Hematopoietic multipotent progenitor cell treated with erythropoietin and hydrocortisone succinate and interleukin-3 and kit ligand, for 17 days (in vitro differentiated cells): Measurements from ENCODE around the gene PDE7B.

ENCODE experiments used
- DNase-seq: peaks from one replicate; pipeline ENCODE4 v3.0.0-alpha.2; 2015; ENCODE audit warnings: low spot score

The PDE7B gene

DNA sequence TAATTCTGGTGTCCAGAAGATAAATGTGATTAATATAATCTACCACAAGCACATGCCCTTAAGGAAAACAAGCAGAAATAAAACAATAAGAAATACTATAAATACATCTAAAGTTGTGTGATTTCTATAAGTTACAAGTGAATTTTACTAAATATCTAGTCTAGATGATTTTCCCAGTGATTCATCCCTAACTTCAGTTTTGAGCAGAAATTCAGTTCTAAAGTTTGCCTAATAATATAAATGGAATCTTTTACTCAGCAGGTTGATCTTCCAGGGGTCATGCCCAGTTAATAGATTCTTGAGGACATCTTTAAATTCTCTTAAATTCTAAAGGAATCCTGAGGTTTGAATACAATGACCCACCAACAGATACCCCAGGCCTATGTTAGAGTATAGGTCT lies 37.3 kb downstream of the PDE7B start:
- no peak for DNase-seq

DNA sequence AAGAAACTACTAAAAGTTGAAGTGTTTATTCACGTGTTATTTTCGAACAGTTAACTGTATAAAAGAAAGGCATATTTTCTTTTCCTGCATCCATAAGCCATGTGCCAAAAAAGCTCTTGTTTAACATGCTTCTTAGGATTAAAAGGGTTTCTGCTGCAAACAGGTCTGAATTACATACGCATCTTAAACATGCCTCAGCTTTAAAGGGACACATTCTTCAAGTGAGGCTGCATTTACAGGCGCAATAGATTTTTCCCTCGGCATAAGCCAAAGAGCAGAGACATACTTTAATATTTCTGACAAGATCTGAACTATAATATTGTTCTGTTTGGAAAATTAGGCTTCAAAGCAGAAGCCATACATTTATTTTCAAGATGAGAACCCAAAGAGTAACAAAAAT lies 39.4 kb downstream of the PDE7B start:
- no peak for DNase-seq

DNA sequence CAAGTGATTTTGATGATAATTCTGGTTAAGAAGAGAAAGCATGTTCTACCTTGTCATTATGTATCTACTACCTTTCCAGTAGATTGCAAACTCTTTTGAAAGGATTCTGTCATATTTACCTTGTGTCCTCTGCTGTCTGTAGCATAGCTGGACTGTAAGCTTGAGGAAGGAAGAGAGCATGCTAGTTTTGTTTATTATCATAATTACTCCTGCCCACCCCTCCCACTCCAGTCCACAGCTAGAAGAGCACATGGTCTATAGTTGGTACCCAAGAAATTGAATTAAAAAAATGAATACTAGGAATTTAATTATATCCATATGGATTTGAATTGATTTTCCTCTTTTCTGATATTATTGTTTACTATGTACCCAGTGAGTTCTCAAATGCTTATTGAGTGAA lies 40.2 kb downstream of the PDE7B start:
- no peak for DNase-seq

DNA sequence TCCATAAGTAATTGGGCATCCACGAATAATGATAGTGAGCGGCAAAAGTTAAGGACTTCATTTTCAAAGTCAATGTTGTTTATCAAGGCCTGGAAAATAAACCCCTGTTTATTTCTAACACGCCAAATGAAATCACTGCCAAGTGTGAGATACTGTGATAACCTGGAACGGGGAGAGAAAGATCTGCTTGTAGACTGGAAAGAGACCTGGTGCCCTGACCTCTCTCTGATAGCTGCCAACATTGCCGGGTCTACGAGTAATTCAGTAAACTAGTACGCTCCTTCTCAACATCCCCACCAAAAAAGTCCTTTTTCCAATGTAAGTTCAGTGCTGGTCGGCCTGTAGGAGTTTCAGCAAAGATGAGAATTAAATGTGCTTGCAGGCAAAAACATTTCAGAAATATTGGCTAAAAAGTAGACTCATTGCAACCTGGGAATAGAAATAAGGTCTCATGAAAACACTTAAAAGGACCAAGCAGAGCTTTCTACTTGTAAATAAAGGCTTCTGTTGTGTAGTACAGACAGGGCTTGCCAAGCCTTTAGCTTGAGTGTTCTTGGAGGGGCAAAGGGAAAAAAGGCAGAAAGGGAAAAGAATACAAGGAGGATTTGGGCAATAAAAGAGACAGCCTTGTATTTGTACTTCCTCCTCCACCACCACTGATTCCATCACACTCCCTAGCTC lies 43.9 kb downstream of the PDE7B start:
- no peak for DNase-seq

DNA sequence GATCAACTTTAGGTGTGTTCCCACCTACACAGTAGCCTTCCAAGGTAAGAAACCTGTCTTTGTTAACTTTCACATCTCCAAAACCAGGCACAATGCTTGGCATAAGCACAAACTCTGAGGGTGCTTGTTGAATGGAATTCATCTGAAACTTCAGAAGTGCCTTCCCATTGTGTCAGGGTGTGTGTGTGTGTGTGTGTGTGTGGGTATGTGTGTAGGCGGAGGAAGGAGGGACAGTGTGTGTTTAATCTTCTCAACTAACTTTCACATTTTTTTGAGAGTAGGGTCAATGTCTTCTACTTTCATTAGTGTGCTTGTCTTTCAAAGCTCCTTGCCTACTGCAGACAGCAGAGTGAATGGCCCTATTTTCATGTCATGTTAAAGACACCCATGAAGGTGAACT lies 45.6 kb downstream of the PDE7B start:
- DNase-seq, result no peak

DNA sequence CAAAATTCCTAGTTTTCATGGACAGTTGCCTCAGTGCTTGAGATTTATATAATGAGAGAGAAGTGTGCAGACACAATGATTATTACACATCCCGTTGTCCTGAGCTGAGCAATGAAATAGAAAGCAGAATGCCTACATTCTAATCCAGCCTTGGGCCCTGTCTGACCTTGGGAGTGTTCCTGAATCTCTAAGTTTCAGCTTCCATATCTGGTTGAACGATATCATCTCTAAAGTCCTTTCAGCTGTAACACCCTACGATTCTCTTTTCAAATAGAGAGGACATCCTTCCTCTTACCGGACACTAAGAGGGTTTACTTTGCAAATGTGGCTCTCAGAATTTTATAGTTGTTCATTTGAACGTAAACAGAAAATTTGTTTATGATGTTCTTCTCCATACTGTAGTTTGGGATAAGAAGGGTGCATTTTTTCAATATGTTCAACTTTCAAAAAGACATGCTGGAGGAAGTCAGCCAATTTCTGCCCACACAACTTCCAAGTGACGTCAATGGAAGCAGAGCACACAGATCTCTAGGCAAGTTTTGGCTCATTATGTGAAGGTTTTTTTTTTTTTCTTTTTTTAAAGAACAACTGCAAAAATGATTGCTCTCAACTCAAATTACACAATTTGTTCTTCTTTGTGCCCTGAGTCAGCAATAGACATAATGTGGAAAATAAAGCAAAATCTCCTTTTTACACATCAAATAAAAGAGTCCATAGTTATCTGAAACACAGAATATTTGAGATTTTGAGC lies 50.4 kb downstream of the PDE7B start:
- DNase-seq, result no peak

DNA sequence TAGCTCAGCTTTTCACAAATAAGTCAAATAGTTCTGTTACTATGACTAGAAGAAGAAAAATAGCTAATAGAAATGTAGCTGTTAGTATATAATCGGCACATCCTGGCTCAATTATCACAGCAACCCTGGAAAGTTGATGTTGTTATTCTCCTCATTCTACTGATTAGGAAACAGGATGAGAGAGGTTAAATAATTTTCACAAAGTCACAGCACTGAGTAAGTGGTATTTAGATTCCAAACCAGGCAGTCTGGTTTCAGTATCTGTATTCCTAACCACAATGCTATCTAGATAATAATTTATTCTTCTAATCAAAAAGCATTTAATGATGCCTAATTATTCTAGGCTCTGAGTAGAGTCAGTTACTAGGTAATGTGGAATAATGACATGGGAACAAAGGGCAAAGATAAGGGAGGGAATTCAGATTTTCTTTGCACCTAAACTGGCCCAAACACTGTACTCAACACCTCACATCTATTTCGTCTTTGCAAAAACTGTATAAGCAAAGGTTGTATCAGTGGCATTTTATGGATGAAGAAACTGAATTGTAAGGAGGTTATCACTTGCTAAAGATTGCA lies 51.3 kb downstream of the PDE7B start:
- DNase-seq, result no peak

DNA sequence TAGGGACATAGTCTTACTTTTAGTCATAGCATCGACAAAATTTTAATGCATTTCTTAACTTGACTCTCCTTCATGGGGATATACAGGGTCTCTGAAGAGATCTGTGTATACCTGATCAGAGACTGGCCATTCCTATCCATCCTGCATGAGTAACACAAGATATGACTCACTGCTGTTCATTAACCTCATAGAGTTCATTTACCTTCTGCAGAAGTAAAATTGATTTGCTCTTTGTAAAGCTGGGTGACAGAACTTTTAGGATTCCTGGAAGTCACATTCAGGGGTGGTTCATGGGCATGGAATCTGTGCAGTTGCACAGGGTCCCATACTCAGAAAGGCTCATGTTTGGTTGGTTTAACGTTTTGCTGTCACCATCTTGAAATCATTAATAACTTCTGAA lies 53.2 kb downstream of the PDE7B start:
- DNase-seq, result no peak

DNA sequence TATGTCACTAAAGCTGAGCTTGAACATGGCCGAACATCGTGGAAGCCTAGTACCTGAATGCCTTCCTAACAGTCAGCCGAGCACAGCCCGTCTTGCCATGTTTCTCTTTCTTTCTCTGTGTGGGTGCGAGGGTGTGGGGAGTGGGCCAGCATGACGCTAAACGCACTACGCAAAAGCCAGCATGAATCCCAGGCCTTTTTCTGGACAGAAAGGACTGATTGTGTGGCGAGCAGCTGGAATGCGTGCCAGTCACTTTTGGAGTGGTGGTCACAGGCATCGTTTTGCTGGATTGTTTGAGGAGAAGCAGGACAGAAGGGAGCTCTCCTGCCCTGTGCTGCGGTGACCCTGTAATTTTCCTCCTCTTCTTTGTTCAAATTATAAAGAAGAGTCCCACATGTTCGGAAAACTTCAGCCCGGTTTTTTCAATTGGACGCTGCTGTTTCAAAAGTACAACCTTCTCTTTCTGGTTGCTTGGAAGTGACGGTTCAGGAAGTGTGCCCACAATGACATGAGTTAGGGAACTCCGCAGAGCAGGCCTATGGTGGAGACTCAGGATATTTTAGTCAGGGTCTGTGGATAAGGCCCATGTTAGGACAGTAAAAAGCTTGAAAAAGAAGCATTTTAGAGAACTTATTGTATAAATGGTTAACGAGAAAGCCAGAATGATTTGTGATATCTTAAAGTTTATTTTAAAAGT lies 54.3 kb downstream of the PDE7B start:
- no peak for DNase-seq

DNA sequence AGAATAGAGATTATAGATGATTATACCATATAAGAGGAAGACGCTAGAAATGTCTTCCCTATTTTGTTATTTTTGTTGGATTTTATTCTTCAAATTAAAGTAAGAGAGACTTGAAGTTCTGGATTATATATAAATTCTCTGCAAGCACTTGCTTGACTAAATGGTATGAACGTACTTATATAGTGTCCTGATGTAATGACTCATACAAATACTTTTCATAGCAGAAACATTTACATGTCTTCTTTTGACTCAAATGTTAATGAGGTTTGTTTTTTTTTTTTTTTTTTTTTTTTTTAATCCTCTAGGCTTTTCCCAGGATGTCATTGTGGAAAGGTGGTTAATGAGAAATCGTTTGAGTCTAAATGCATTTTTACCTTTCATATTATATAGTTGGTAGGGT lies 55.0 kb downstream of the PDE7B start:
- no peak for DNase-seq

DNA sequence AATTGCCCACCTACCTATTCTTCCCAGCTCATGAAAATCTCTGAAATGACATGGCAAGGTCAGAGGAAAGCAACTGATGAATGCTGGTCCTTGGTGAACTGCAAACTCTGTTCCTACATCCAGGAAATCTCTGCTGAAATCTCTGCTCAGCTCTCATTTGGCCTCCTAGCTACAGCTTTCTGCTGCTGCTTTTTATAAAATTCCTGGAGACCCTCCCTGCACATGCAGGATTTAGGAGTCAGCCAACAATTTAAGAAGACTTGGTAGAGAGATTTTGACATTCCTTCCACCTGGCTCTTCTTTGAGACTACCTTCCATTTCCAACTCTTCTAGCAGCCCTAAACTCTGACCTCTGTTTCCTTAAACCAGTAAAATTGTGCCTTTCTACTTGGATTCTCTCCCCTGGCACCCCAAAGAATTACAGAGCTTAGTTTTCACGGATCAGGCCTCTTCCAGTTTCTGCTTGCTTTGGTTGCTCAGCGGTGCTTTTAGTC lies 55.5 kb downstream of the PDE7B start:
- DNase-seq, result no peak

DNA sequence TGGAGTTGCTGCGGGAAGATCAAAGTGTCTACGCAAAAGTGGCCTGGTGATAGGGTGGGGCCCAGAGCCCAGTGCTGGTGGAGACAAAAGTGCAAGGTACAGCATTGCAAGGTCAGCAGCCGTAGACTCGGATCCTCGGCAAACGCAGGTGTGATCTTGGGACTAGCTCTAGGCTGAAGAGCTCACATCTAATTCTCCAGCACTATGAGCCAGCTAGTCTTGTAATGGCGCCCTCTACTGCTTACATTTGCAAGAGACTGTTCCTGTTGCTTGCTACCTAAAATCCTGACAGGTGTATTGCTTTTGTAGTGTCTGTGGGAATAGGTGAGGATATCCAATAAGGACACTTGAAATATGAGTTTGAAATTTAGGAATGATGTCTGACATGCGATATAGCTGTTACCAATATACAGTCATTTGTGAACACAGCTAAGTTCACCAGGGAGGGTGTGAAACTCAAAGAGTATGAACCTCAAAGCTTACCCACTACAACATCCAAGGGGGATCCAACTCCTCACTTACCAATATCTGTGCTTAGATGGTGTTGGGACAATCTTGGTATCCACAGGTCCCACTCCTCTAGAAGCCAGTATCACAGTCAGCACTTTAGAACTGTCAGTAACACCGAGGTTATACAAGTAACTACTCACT lies 58.4 kb downstream of the PDE7B start:
- DNase-seq, result peak; percentile 19

DNA sequence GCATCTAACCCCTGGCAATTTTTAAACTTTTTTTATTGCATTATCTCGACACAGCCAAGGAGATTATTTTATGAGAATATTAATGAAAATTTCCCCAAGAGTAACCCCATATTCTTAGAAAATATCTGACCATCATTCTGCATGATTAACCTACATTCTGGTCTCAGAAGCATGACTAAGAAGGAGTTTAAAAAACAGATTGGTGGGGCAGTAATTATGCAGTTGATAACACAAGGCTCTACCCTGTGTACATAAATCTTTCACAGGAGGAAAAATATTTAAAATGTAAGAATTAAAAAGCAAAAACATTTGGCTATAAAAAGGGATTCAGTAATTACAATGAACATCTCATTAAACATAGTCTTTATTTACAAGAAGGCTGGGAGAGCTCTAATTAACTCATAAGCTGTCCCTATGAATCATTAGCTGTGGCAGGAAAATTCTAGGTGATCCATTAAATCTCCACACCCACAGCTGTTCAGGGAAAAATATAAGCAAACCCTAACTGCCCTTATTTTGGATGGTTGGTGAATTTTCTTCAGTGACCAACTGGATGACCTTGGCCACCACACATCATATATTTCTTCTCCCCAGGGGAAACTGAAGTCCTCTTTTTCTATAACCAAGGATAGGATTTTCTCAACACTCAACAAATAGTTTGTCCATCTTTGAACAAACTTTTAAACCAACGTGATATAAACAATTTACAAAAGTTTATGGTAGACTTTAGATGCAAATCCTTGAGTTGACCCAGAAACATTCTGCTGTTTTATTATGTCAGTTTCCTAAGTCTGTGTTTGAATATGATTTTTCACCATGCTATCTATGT lies 59.5 kb downstream of the PDE7B start:
- no peak for DNase-seq

DNA sequence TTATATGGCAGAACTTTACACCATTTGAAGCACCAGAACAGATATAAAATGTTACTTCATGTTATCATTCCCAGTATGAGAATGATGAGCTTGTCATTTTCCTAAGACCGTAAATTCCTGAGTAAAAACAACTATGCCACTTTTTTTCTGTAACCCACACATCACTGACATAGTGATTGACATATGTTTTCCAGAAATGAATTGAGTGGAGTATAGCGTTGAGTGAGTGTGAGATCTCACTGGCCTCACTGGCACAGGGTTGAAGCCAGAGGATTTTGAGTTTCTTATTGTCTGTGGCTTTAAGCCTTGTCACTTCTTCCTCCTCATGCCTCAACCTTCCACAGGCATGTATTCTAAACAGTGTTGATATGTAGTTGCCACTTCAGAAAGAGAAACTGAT lies 62.3 kb downstream of the PDE7B start:
- DNase-seq, result no peak

DNA sequence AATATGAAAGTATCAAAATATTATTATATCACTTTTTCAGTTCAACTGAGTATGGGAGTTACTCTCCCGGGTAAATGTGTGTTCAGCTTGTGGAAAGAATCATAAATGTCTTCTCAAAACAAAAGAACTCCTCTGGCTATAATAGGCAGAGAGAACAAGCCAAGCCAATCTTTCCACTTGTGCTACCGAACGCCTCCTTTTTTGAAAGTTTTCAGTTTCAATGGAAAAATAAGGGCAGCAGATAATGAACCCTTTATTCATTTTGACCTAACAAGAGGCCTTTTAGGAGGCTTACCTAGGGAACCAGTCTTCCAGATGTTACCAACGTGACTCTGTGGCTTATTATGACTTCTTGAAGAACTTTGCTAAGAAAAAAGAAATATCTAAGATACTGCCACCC lies 67.5 kb downstream of the PDE7B start:
- no peak for DNase-seq

DNA sequence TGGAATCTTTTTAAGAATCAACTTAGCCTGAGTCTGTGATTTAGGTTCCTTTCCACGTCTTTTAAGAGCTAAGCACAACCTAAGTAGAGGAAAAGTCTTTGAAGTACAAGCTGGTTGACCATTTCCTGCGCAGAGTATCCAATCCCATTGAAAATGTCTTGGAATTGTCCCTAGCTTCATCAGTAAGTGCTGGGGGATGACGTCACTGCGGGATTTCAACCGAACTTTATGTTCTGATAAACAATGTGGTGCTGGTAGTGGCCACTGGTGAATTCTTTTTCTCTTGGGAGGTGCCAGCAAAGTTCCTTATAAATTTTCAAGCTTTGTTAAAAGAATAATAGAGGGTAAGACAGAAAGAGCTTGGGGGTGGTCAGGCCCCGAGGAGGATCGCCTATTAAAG lies 69.2 kb downstream of the PDE7B start:
- DNase-seq, result no peak

DNA sequence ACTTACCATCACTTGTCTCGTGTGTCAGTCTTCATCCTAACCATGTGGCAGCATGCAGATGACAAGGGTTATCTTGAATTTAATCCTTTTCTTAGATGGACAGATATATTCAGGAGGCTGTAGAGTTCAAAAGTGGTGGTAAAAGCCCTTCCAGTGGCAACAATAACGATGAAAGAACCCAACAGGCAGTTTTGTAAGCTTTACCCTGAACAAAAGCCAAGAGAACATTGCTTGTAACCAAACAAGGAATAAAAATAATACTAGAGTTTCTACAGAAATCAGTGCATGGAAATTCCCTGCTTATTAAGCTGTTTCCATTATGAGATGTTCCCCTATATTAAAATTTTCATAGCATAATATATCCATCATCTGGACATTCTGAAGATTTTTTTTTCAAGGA lies 69.7 kb downstream of the PDE7B start:
- DNase-seq, result no peak

DNA sequence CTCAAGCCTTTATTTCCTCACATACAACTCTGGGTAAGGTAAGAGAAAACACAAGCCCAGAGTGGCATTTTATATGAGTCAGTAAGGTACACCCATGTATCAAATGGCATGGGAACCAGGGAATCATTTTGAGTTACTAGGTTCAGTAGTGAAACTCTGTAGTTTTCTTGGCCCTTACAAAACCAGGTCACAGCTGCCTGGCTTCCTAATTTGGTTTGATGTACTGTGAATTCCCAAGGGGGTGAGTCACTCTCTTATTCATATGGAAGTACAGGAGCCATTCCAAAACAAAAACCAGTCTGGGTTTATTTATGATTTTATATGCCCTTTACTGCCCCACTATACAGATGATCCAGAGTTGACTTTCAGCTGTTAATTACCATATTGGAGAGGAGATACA lies 70.7 kb downstream of the PDE7B start:
- DNase-seq, result no peak

DNA sequence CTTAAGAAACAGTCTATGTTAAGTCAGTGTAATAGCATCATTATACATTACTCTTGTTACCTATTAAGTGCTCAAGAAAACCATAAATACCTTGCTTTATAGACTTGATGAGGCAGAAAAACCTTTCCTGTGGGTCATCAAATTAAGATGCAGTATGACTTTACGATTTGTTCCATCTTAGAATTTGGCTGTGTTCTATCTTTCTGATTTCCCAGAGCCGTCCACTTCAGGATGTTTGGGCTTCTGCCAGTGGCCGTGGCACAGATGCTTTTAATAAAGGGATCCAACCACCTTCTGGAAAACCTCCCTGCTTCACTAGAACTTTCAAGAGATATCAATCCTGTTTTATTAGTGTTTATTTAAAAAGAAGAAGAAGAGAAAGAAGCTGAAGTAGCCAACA lies 71.2 kb downstream of the PDE7B start:
- DNase-seq, result no peak

DNA sequence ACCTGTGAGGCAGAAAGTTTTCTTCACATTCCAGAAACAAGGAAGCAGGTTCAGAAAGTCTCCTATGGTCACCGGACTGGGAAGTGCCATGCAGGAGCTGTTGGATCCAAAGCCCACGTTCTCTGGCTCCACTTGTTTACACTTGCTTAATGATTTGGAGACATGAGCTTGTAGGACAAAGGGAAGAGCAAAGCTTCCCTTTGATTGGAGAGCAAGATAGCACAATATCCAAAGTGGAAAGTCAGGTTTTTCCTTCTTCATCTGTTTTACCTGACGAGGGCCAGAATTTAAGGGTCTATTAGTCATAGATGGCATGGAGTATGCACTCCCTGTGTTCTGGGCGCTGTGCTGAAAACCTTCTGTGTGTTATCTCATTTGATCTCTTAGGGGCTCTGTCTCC lies 81.2 kb downstream of the PDE7B start:
- DNase-seq, result no peak

DNA sequence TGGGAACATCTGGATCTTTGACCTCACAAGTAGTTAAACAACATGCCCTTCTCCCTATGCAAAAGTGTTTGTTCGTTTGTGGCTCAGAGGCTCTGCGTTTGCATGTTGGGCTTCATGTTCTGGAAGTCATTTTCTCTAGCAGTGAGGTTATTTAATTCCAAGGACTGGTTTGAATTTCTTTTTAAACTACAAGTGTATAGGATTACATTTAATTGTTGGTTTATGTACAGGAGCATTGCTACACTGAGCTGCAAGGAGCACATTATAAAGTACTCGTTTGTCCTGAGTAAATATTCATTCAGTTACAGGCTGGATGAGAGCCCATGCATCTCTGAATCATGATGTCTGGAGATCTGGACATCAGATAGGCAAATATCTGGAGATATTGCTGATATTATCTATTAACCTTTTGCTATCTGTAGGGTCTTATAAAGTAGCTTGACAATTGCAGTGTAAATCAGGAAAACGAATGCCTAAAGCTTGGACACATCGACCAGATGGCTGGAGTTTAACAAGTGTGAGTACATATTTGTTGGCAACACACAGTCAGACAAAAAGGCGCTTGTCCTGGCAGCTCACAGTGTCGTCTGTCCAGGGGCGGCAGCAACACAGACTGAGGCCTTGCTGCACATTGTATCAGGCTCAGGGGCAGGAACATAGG lies 84.6 kb downstream of the PDE7B start:
- no peak for DNase-seq
